ENCODE results near the gene PCSK1.
A peak's percentile ranks its signal among the peaks of the same experiment; 100 is the strongest.

Gene PCSK1

DNA sequence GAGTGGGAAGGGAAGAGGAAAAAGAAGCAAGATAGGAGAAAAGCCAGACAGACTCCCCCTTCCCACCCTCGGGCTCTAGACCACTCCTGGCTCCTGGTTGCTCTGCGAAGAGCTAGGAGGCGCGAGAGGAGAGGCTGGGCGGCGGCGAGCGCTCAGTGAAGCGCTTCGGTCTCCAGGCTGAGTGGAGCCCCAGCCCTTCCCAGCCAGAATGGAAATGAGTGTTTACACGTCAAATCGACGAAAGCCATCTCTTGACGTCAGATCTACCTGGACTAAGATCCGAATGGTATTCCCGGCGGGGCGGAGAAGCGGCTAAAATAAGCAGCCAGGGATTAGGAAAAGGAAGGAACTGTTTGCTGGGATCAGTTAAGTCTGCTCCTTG is at the start of gene PCSK1:
Gene PCSK1 (minus strand): TSS at position 183 of the 382 bp plus-strand sequence. CDS start 206 bp downstream, outside the sequence.
- no peak for DNase-seq

DNA sequence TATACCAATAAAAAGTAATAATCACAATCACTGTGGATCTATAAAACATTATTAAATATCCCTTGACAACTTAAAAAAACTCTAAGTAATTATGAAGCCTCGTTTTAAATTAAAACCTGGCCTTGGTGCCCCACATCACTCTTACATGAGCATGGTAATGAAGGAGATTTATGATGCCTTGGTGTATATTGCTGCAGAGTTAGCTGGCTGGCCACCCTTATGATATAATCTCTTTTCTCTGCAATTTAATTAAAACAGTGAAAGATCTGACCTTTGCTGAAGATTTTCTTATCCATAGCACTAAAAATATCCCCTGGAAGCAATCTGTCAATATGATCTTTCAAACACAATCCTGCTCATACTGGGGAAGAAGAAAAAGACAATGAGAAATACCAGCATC is 48.8 kb upstream of the PCSK1 start:
- no peak for DNase-seq

DNA sequence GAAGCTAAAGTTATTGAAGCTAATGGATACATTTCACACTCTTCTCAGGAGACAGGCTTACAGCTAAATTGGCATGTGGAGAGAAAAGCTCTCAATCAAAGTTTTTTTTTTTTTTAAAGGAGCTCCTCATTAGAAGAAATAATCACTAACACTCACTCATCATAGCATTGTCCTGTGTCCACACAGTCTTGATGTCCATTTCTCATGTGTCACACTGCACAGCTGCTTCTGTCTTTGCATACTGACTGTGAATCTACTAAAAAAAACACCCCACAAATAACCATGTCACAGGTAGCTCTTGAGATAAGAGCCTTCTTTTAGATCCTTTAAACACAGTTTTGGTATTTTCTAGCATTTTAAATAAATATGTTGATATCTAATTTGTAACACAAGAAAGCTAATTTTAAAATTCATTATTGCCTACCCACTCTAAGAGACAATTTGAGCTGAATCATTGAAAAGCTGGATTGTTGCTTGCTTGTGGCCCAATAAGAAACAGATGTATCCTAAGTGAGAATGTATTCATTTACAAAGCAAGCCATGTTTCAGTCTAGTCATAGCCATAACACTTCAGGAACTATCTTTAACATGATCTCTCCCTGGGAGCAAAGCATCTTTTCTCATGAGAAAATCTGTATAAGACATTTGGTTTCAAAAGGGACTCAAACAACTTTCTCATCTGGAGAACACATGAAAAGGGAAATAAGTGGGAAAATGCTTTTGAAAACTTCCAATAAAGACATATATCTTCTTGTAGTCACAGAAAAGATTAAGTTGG is 48.1 kb upstream of the PCSK1 start:
- no peak for DNase-seq

DNA sequence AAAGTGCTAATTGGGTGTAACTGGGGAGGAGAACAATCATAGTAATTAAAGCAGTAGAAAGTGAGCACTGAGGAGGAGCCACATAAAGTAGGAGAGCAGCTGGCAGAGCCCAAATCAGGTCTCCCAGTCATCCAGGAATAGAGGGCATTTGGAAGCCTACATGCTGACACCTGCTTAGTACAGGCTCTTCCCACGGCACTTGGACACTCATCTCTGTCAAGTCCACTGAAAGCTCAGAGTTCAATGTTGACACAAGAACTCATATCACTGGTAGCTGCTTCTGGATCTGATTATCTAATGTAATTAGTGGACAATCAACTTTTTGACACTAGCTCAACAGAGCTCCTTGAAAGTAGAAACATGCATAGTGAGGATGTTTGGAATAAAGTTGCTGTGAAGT is 45.9 kb upstream of the PCSK1 start:
- DNase-seq, result no peak

DNA sequence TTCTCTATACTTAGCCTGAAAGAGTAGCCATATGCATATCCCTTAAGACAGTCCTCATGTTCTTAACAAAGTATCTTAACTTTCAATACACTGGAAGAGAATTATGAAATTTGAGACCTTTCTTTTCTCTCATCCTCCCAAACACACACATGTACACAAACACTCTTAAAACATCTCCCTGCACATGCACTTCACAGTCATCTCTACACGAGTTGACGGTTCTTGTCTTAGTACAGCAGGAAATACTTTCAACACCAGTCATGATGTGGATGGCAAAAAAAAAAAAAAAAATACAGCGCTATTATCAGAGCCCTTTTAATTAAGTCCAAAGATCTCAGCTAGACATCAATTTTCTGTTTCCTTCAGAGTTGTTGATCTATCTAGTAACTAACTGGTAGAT is 43.6 kb upstream of the PCSK1 start:
- DNase-seq, result no peak

DNA sequence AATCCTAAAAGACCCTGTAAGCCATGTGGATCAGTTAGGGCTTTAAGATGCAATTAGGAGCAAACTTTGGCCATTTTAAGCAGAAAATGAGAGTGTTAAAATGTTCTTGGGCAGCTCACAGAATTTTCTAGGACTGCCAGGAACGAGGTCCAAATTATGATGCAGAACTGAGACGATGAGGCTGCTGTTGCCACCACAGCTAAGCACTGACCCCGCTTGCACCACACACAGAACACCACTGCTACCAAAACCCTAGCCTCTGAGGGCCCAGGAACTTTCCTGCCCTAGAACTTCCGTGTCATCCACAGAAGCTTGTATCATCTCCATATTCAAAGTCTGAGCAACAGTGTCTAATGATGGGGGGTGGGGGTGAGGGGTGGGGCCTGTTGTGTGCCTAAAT is 41.0 kb upstream of the PCSK1 start:
- no peak for DNase-seq

DNA sequence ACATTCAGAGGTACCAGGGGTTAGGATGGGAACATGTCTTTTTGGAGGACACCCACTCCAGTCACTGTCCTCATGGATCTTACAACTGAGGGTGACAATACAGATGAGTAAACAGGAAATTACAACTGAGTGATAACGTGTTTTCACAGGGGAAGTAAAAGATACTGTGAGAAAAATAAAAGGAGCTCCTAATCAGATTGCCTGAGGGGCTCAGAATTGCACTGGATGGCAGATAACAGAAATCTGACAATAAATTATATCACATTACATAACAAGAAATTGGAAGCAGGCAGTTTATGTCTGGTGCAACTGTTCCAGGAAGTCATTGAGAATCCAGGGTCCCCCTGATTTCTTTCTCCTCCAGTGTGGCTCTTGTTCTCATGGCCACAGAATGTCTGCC is 40.1 kb upstream of the PCSK1 start:
- DNase-seq, result no peak

DNA sequence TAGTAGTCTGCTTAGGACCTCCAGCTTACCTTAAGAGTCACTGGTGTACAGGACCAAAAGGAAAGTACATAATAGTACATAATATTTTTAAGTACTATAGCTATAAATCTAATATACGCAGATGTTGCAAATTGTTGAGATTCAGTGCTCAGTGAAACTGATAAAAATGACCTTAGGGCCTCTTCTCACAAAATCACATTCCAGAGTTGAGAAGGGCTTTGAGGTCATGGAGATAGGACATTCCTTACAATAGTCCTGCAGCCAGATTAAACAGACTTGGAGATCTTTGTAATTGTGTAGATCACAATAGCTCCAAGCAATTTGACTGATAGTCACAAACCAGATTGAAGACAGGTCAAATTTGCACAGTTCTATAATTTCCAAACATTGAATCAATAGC is 37.7 kb upstream of the PCSK1 start:
- DNase-seq, result no peak

DNA sequence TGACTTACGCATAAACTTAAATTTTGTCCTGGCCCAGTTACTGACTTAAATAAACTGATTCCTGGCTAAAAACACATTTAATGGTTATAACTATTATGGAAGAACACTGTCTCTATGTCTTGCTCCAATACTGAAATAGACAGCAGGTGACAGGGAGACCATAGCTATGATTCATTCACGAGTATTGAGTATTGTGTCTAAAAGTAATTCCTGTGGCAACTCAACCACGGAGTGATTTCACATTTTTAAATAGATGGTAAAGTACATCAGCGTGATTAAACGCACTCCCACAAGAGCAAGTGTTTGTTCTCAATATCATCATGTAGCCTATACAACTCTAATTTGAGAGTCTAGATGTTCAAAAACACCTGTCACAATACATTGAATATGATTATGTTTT is 35.9 kb upstream of the PCSK1 start:
- no peak for DNase-seq

DNA sequence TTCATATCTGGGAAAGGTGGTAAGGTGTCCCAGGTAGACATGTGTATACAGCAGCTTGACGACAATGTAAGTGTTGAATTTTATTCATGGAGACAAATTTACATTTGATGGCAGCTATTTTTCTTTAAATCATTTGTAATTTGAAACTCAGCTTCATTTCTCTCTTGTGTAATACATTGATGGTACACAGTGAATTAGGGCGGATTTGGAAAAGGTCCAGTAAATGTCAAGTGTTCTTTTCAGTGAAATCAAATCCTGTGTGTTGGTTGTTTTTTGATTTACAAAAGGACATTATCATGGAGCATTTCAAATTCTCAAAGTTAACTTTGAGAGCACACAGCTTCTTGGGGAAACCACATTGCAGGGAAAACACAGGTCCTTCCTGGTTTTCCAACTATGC is 30.0 kb upstream of the PCSK1 start:
- no peak for DNase-seq

DNA sequence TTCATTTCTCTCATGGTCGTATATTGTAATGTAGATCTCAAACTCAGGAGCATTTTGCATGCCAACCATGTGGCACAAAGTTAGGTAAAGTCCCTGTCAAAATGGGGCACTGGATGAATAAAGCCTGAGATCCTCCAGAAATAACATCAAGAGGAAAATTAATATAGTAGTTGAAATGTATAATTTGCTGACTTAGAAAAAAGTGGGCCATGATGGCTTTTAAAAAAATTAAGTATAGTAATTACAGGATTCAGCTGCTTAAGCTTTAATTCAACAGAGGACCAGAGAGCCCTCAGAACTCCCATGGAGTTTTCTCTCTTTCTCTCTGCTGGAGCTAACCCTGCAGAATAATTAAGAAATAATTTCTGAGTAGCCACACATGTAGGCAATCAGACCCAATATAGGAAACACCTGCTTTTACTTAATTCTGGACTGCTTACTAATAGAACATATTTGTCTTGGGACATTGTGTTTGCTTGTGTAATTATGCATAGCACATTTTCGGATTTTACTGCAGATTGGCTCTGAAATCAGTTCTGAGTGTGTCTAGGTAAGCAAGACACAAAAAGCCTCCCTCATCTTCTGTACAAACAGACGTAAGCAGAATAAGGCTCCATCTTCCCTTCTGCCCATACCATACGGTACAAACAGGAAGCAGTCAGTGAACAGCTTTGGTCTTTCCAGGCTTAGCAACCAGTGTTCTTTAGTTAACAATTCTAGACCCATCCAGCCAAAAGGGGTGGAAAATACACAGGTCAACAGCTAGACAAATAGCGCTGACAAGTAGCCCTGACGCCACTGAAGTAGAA is 26.5 kb upstream of the PCSK1 start:
- no peak for DNase-seq

DNA sequence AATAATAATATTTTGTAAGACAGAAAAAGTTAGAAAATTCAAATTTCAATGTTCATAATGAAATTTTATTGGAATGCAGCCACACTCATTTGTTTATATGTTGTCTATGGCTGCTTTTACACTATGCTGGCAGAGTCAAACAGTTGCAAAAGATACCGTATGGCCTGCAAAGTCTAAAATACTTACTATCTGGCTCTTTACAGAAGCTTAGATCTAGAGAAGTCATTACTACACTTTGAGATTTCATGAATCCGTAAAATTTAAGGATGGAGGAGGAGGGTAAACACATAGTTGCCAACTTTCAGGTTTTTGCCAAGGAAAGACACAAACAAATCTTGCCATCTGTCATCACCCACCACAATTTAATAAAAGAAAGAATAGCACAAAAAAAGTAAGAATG is 25.1 kb upstream of the PCSK1 start:
- no peak for DNase-seq

DNA sequence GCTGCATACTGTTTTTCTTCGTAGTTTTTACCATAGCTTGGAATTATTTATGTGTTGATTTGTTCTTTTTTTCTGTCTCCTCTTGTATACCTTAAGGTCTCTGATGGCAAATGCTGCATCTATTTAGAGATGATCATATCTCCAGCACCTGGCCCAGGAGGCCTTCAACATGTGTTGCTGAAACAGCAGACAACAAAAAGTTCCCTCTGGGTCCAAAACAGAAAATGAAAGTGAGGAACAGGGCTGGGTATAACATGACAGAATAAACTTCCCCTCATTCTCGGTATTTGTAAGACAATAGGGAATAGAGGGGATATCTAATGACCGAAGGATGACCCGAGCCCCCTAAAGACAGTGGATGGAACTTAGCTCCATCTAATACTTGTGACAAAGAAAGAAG is 22.7 kb upstream of the PCSK1 start:
- DNase-seq, result no peak

DNA sequence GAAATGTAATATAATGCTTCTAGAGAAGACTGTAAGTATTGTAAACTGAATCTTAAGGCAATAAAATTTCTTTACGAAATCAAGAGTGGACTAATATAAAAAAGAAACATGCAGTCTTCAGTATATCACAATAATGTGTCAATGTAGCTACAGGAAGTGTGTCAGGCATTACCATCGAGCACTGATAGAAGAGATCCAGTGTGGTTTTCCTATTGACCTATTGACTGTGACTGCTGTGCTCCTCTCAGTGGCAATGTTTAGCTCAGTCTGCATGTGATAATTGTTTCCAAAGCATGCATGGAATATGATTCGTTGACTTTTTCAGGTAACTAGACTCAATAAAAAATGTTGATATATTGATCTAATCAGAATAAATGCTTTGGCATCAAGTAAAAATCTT is 20.3 kb upstream of the PCSK1 start:
- DNase-seq, result no peak

DNA sequence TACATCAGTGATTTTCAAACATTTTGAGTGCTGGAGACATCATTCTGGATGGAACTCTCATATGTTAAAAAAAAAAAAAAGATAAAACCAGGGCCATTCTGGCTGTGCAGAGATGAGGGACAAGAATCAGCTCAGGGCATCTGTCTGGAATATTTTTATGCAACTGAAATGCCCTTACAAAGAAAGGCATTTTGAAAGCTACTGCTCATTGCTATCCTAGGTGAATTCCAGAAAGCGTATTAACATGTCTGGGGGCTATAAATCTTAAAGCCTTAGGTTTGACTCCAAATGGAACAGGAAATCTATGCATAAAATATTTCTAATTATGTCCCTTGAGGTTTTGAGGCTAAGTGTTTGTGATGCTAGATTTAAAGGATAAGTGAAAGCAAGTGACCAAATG is 14.9 kb upstream of the PCSK1 start:
- no peak for DNase-seq

DNA sequence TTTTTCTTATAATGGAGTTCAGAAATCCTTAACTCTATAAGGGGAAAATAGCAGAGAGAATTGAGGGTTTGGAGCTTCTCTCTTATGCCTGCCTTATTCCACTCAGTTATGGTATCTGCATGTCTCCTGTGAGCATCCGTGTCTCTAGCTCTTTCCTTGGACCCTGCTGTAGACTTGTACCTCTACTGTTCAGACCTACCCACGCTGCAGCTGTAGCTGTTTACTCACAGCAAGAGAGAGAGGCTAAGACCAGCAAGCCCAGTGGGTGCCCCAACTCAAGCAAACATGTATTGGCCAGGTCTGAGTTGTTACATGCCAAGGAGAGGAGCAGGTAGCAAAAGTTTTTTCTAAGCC is 7.1 kb upstream of the PCSK1 start:
- no peak for DNase-seq

DNA sequence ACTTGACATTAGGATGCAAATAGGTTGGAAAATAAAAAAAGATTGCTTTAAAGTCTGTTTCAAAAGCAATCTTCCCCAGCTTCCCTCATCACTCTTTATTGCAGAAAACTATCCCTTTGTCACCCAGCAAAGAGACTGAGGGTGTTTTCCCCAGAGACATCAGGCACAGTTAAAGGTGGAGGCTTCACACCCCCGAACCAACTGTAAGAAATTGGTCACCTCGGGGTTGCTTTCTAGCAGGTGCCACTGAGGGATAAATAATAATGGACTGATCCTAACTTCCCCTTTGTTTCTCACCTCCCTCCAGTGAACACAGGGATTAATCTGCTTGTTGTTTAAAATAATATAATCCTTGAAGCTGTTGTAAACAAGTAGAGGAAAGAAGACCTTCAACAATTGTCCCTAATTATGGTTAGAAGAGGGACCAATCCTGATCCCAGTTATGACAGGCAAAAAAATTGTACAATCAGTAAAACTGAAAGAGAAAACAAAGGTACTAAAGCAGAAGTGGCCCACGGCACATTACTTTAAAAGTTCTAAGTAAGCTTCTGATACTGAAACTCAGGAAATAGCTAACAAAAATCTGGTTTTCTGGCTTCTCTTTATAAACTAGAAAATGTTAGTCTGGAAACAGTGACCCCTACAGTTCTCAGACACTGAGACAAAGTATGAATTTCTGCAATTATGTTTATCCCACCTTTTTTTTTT is 6.6 kb upstream of the PCSK1 start:
- DNase-seq, result no peak

DNA sequence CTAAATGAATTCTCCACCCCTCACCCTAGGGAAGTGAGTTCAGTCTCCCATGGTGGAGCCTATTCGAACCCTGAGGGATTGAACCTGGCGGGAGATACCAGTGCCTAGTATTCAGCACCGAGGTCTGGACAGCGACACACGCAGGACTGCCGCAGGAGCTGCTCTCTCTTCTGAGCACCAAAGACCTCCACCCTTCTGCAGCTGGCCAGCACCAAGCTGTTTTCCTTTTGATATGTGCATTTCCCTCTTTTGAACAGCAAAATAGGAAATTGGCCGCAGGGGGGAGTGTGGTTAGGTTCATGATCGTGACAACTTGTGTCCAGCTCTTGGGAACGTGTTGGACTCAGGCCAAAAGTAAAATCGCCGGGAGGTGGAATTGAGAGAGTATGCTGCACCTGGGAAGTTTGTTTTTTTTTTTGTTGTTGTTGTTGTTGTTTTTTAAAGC is 1.2 kb upstream of the PCSK1 start:
- peak; percentile 12 for DNase-seq

DNA sequence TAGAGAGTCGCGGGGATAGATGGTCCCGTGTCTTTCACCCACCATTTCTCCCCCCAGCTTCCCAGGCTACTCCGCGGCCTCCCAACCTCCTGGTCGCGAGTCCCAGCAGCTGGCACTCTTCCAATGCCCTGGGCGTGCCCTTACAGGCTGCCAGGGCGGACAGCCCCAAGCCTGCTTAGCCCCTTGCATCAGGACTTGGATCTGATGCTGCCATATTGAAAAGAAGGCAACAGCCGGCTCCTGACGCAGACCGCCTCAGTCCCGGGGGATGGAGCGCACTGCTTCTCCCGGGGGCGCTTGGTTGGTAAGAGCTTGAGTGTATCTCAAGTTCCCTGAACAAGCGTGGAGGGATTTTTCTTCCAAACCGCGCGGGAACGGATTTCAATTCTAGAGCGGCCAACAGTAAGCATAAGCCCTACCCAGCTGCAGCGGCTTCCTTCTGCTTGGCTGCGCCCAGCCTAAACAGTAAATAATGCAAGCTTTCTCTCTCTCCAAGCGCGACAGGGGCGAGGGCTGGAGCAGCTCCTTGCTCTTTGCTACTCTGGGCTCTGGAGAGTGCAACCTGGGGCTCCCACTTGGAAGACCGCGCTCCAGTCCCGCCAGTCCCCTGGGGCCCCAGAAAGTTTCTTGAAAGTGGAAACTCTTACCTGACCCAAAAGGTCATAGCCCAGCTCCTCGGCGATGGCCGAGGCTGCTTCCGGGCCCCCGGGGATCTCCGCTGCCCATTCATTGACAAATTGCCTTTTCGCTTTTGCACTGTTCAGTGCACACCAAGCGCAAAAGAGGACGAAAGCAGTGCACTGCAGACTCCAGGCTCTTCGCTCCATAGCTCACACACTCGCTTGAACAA is 607 bp downstream of the PCSK1 start:
- DNase-seq, result no peak

DNA sequence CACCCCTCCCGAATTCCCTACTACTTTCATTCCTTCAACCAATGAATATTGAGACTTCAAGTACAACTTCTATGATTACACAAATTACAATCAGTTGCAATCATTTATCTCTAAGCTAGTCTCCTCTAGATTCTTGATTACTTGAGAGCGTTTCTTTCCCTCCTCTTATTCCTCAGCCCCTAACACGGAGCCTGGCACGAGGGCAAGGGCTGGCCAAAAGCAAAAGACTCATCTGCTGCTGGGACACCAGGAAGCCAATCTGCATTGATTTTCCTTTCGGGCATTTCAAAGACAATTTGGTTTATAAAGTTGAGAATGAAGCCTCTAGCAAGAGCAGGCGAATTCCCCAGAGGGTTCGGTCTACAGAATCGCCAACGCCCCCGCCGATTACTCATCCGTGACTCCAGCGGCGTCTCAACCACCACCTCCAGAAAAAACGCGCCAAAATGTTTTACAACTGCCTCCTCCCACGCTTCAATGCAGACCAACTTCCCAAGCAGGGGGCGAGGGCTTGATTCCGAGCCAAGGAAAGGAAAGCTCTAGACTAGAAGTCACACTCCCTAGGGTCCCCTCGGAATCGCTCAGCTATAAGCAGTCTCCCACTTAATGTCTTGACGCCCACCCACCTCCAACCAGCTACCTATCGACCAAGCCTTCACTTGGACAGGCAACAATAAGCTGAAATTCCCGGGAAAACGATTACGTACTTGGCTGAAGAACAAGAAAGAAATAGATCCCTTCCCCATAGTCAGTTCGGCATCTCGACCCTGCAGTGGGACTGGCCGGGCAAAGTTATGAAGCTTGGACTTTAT is 1.5 kb downstream of the PCSK1 start:
- DNase-seq, result no peak

DNA sequence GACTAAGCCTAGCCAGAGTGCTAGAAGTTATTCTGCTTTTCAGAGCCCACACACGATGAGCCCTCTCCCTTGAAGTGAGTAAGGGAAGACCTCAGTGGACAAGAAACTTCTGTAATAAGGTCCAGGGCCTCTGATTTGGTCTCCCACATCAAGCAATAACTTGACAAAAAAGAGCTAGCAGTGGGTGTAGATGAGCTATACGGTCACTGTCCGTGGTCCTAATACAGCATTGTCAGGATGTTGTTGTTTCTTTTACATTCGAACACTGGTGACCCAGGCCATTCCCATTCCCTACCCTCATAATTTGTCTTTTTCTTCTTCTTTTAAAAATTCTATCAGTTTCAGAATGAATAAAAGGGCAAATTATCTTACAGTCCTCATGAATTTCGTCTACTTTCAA is 5.2 kb downstream of the PCSK1 start:
- no peak for DNase-seq

DNA sequence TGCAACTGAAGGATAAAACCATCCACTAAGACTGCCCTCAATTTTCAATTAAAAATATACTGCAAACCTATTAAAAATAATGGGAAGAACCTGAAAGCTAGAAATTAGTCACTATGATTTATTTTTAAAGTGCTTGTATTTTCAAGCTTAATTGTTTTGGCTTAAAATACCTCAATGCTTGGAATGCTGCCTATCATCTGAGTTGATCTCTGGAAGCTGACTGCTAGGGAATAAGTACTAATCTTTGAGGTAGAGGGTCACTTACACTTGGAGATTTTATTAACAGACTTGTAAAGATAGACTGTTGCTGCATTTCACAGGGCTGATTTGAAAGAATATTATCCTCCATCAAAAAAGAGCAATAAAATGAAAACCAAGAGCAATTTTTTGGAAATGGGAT is 6.2 kb downstream of the PCSK1 start:
- no peak for DNase-seq

Measured in CD4-positive, alpha-beta T cell treated with Interleukin-4 for 1 hour (primary cell).